K562 (cell line): ENCODE measurements around the gene HJV. TPM values are rescaled to one million over a fixed set of nuclear protein-coding genes. Genes with fewer than 3 reads are reported as not detected.

ENCODE experiments used
- ATAC-seq: fragments of 200-7000 bp; cut with Tn5 transposase; 3 replicates; pipeline ENCODE4 v1.9.1; 2020; ENCODE audit warnings: moderate library complexity
- BruUV-seq: library from RNA; stranded (reverse); fragments of 400-500 nt; replicated peaks from 2 replicates; lab custom pipeline; 2021; lab: Mats Ljungman, UMichigan
- CTCF ChIA-PET: fragments of 300-600 bp; formaldehyde crosslinking; extraction: SDS; loops from one replicate; lab custom pipeline; 2021; ENCODE audit warnings: low intra/inter-chr PET ratio; lab: Yijun Ruan, JAX
- POLR2A ChIA-PET: fragments of 300-600, 350-650 bp; sonication (Branson Sonifier 250); formaldehyde crosslinking; extraction: SDS; loops from one replicate; lab custom pipeline; 2021; ENCODE audit warnings: antibody characterized with exemption, inconsistent platforms; lab: Yijun Ruan, JAX
- DNase-seq, 4 experiments: peaks; one replicate each; pipeline versions ENCODE4 v3.0.0 to v3.0.0-alpha.2; 2011 to 2018; ENCODE audit warnings: low spot score in 3 of 4, mixed read lengths in 3 of 4; ENCODE audit errors: extremely low read depth in 1 of 4
- FAIRE-seq: peaks from 2 replicates; lab custom pipeline; 2011; peaks lifted over from hg19 to GRCh38; lab: Jason Lieb, UNC
- H2AFZ ChIP-seq: 2 replicates; pipeline ENCODE4 v1.6.0; 2011; ENCODE audit warnings: low read depth, low read length, control low read depth, inconsistent platforms
- H3K27ac ChIP-seq: fragments of 200-600 bp; 3 replicates; pipeline ENCODE4 v1.8.0; 2011; ENCODE audit warnings: low read depth, mild to moderate bottlenecking, control low read depth, inconsistent platforms, low read length, moderate library complexity, mixed read lengths; ENCODE audit errors: extremely low read depth
- H3K27me3 ChIP-seq, 2 experiments: fragments of 300-600 bp in 1 of 2; 2 replicates in 1 of 2; 3 replicates in 1 of 2; pipeline versions ENCODE4 v1.6.0 to v1.8.0; 2011; ENCODE audit warnings: inconsistent platforms in 2 of 2, low read length in 2 of 2, mild to moderate bottlenecking in 1 of 2, mixed read lengths in 1 of 2, moderate library complexity in 1 of 2; ENCODE audit not compliant: control insufficient read depth in 2 of 2, insufficient read depth in 2 of 2
- H3K36me3 ChIP-seq: fragments of 300-600 bp; 3 replicates; pipeline ENCODE4 v1.8.0; 2011; ENCODE audit warnings: mild to moderate bottlenecking, low read length, inconsistent platforms; ENCODE audit not compliant: control insufficient read depth, insufficient read depth
- H3K4me1 ChIP-seq, 2 experiments: fragments of 200-600 bp in 1 of 2; replicated peaks in 1 of 2; 2 replicates in 1 of 2; 3 replicates in 1 of 2; pipeline versions ENCODE4 v1.5.1 to v1.8.0; 2011; ENCODE audit warnings: inconsistent platforms in 2 of 2, low read length in 2 of 2, mild to moderate bottlenecking in 1 of 2, mixed read lengths in 1 of 2, moderate library complexity in 1 of 2; ENCODE audit not compliant: control insufficient read depth in 2 of 2, insufficient read depth in 2 of 2
- H3K4me2 ChIP-seq: 2 replicates; pipeline ENCODE4 v1.6.1; 2011; ENCODE audit warnings: low read length, control low read depth, inconsistent platforms, mixed read lengths; ENCODE audit not compliant: insufficient read depth
- H3K4me3 ChIP-seq: fragments of 200-600 bp; sonication (generic), shearing (Covaris generic); 2 replicates; pipeline ENCODE4 v1.5.1; 2016; ENCODE audit warnings: control low read depth, inconsistent platforms
- H3K79me2 ChIP-seq: fragments of 200-600 bp; 3 replicates; pipeline ENCODE4 v1.8.0; 2011; ENCODE audit warnings: low read length, inconsistent platforms; ENCODE audit not compliant: control insufficient read depth, insufficient read depth
- H3K9ac ChIP-seq, 2 experiments: 2 replicates each; pipeline versions ENCODE4 v1.6.0 to v1.6.1; 2011; ENCODE audit warnings: low read depth in 2 of 2, low read length in 2 of 2, control low read depth in 1 of 2, inconsistent platforms in 1 of 2, mild to moderate bottlenecking in 1 of 2, mixed read lengths in 1 of 2; ENCODE audit not compliant: insufficient read depth in 1 of 2
- H3K9me1 ChIP-seq: one replicate; pipeline ENCODE4 v1.6.0; 2011; ENCODE audit warnings: inconsistent platforms, mild to moderate bottlenecking, low read length, moderate library complexity; ENCODE audit not compliant: control insufficient read depth, insufficient read depth
- H3K9me3 ChIP-seq: replicated peaks from 2 replicates; pipeline ENCODE4 v1.5.1; 2011; ENCODE audit warnings: low read depth, low read length, inconsistent platforms; ENCODE audit not compliant: control insufficient read depth, insufficient read depth
- H4K20me1 ChIP-seq: replicated peaks from 2 replicates; pipeline ENCODE4 v1.6.1; 2011; ENCODE audit warnings: low read length, inconsistent platforms, mixed read lengths; ENCODE audit not compliant: control insufficient read depth, insufficient read depth
- BRF2 ChIP-seq: IDR thresholded peaks from 3 replicates; pipeline ENCODE4 v1.6.1; 2011; ENCODE audit warnings: borderline replicate concordance, mild to moderate bottlenecking; ENCODE audit not compliant: insufficient read length, insufficient read depth
- CEBPB ChIP-seq: fragments of 450-650 bp; IDR thresholded peaks from 2 replicates; pipeline ENCODE4 v1.6.1; 2016; ENCODE audit warnings: missing genetic modification characterization, missing compliant biosample characterization
- ELF4 ChIP-seq: fragments of 450-650 bp; formaldehyde crosslinking; IDR thresholded peaks from 2 replicates; pipeline ENCODE4 v1.4.0; 2022; ENCODE audit warnings: missing genetic modification characterization
- ESRRA ChIP-seq: fragments of 450-650 bp; IDR thresholded peaks from 2 replicates; pipeline ENCODE4 v1.6.1; 2014; ENCODE audit warnings: low read depth, mild to moderate bottlenecking, moderate library complexity, borderline replicate concordance
- FOXJ3 ChIP-seq: sonication (generic); formaldehyde crosslinking; IDR thresholded peaks from 2 replicates; pipeline ENCODE4 v1.4.0; 2020; ENCODE audit warnings: mild to moderate bottlenecking, missing genetic modification reagents
- FUS ChIP-seq: fragments of 200-400 bp; formaldehyde crosslinking; optimal IDR thresholded peaks from 2 replicates; pipeline ENCODE3; 2017; ENCODE audit warnings: low read depth, low read length
- MYC ChIP-seq, 2 experiments: fragments of 250-450 bp in 1 of 2; sonication (Bioruptor Pico) in 1 of 2; IDR thresholded peaks; 2 replicates each; pipeline versions ENCODE4 v1.5.1 to v1.6.1; 2012 to 2021; ENCODE audit warnings: low read depth in 2 of 2, borderline replicate concordance in 1 of 2, improper control_type of control experiment in 1 of 2, low read length in 1 of 2, mild to moderate bottlenecking in 1 of 2, moderate library complexity in 1 of 2
- NCOA4 ChIP-seq: fragments of 450-650 bp; IDR thresholded peaks from 2 replicates; pipeline ENCODE4 v1.6.1; 2018; ENCODE audit warnings: mild to moderate bottlenecking; ENCODE audit not compliant: partially characterized antibody
- POLR2G ChIP-seq: fragments of 200-400 bp; formaldehyde crosslinking; IDR thresholded peaks from 2 replicates; pipeline ENCODE4 v1.6.1; 2017; ENCODE audit warnings: low read depth, mild to moderate bottlenecking, antibody characterized with exemption, low read length, moderate library complexity
- RBFOX2 ChIP-seq: fragments of 200-400 bp; formaldehyde crosslinking; IDR thresholded peaks from 2 replicates; pipeline ENCODE4 v1.6.1; 2017; ENCODE audit warnings: low read depth, mild to moderate bottlenecking, low read length, moderate library complexity
- SP1 ChIP-seq: sonication (generic); formaldehyde crosslinking; IDR thresholded peaks from 2 replicates; pipeline ENCODE4 v1.8.1; 2022; ENCODE audit warnings: mild to moderate bottlenecking, missing genetic modification reagents
- TAF7 ChIP-seq: fragments of 450-650 bp; IDR thresholded peaks from 2 replicates; pipeline ENCODE4 v1.6.1; 2016; ENCODE audit warnings: missing genetic modification characterization, missing compliant biosample characterization
- ZNF121 ChIP-seq: sonication (generic); formaldehyde crosslinking; conservative IDR thresholded peaks from 2 replicates; pipeline ENCODE4 v1.8.0; 2022; ENCODE audit warnings: missing genetic modification reagents
- ZNF24 ChIP-seq: fragments of 450-650 bp; IDR thresholded peaks from 2 replicates; pipeline ENCODE4 v1.6.1; 2016
- ZNF830 ChIP-seq: fragments of 250-450 bp; sonication (Bioruptor Pico); IDR thresholded peaks from 2 replicates; pipeline ENCODE4 v1.5.0; 2021; ENCODE audit warnings: mild to moderate bottlenecking
- WGBS: fragments of 100-300 bp; shearing (Covaris generic); methylation state at CpG from one replicate; pipeline ENCODE4 v1.1.6; 2016; ENCODE audit warnings: low coverage, mixed read lengths; ENCODE audit not compliant: insufficient coverage; ENCODE audit errors: missing lambda C conversion rate; 5-methylcytosine and 5-hydroxymethylcytosine counted together
- in situ Hi-C: fragments of 300-500 bp; cut with MboI; formaldehyde crosslinking; loops from 4 replicates; pipeline ENCODE4 v1.15.0; 2018; ENCODE audit warnings: inconsistent platforms, mixed read lengths
- intact Hi-C: fragments of 100-400 bp; cut with micrococcal nuclease; formaldehyde crosslinking; loops from 2 replicates; pipeline ENCODE4 v1.14.2; 2022
- polyA plus RNA-seq, 8 experiments: library from polyadenylated mRNA; depleted of rRNA in 4 of 8; stranded (reverse) in 5 of 8; unstranded in 3 of 8; fragments of >200 nt; fragmentation: Nextera tagmentation in 2 of 8; fragmentation: Illumina TruSeq in 1 of 8; extraction: Ambion mirVana in 2 of 8; extraction: Trizol in 1 of 8; gene quantifications; 2 replicates each; pipeline versions ENCODE4 v1.2.1 to v1.2.3, GENCODE V29; 2011 to 2014; ENCODE audit warnings: inconsistent platforms in 1 of 8, missing spikeins in 1 of 8
- total RNA-seq, 7 experiments: library from RNA; depleted of rRNA in 6 of 7; stranded (reverse); fragments of >200 nt in 6 of 7; fragmentation: Illumina TruSeq in 2 of 7; extraction: Trizol in 2 of 7; gene quantifications; 2 replicates each; pipeline versions ENCODE4 v1.2.1 to v1.2.3, GENCODE V29; 2011 to 2021; ENCODE audit warnings: low replicate concordance in 1 of 7
- TF ChIP-seq, protein P1 (sequence below): fragments of 250-450 bp; sonication (Bioruptor Pico); IDR thresholded peaks from 2 replicates; pipeline ENCODE4 v1.8.0; 2021; ENCODE audit warnings: moderate library complexity, mild to moderate bottlenecking, inconsistent platforms
- TF ChIP-seq, protein P2 (sequence below): sonication (generic); formaldehyde crosslinking; IDR thresholded peaks from 2 replicates; pipeline ENCODE4 v1.8.0; 2022; ENCODE audit warnings: mild to moderate bottlenecking, missing genetic modification reagents

HJV gene
- total and polyA plus RNA-seq, 9 of the 15 experiments (the other 6 are each of a cell fraction or from before 2014, with no cell fraction given), result 1.0 to 6.6 (median 2.4) TPM

- Histone ChIP-seq H3K9me3 (no peaks in the 10 kb centered on the region), H3K79me2 (peaks cover 25% of the 10 kb centered on the region), H3K9me1 (no peaks in the 10 kb centered on the region), H2AFZ (0 out of 2 replicates have a peak overlapping the region, but pooled peaks have one; percentile 7), H3K36me3 (peaks cover 16% of the 10 kb centered on the region), H3K4me2 (peak overlapping the region; percentile 76; the same call in 1 of the 2 replicates), H3K27me3 (no peaks in the 10 kb centered on the region), H3K4me3 (no peak overlapping the region), H3K9ac (peak overlapping the region; percentile 53 to 81; a peak in 3 of 4 replicates), H4K20me1 (no peaks in the 10 kb centered on the region), H3K27ac (peak overlapping the region; percentile 96), H3K4me1 (peaks cover 31 to 73% of the 10 kb centered on the region in 2 experiments)
- FAIRE-seq (no peak), DNase-seq (no peak), ATAC-seq (no peak)
- no TSS peak for BruUV-seq
- intact Hi-C loops, result no loop called here
- POLR2A ChIA-PET, result interaction anchor here (0.6 to 15.5 kb wide), 9 partner anchors 12 to 135 kb away, joined by 3 to 320 read pairs (median 4); partner anchors contain the start of genes ANKRD34A, LIX1L, NUDT17 and POLR3GL
- CTCF ChIA-PET, result no interaction called here
- 100% methylated on average over 1 of the region's 1 CpG for WGBS
- in situ Hi-C loops, result no loop called here
- TF ChIP-seq ZNF24 (no peak), MYC (IDR thresholded peaks at IDR 0.05; ENCODE audit: low read depth, low read length) (no peak), MYC (CRISPR knock-in tag; IDR thresholded peaks at IDR 0.05; ENCODE audit: borderline replicate concordance, low read depth) (peak; percentile 22; the same call in 1 of the 2 replicates), ZNF830 (CRISPR knock-in tag) (no peak), FOXJ3 (no peak), ESRRA (no peak), FUS (no peak), ZNF121 (CRISPR knock-in tag) (no peak), BRF2 (no peak), SP1 (0 out of 2 replicates have a peak, but pooled peaks have one; percentile 20), NCOA4 (no peak), POLR2G (no peak), TAF7 (tag) (no peak), ELF4 (CRISPR knock-in tag) (no peak), RBFOX2 (0 out of 2 replicates have a peak, but pooled peaks have one; percentile 5), CEBPB (tag) (peak; percentile 65)
- TF ChIP-seq, protein P1, sequence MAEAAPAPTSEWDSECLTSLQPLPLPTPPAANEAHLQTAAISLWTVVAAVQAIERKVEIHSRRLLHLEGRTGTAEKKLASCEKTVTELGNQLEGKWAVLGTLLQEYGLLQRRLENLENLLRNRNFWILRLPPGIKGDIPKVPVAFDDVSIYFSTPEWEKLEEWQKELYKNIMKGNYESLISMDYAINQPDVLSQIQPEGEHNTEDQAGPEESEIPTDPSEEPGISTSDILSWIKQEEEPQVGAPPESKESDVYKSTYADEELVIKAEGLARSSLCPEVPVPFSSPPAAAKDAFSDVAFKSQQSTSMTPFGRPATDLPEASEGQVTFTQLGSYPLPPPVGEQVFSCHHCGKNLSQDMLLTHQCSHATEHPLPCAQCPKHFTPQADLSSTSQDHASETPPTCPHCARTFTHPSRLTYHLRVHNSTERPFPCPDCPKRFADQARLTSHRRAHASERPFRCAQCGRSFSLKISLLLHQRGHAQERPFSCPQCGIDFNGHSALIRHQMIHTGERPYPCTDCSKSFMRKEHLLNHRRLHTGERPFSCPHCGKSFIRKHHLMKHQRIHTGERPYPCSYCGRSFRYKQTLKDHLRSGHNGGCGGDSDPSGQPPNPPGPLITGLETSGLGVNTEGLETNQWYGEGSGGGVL (CRISPR knock-in tag), result no peak
- TF ChIP-seq, protein P2, sequence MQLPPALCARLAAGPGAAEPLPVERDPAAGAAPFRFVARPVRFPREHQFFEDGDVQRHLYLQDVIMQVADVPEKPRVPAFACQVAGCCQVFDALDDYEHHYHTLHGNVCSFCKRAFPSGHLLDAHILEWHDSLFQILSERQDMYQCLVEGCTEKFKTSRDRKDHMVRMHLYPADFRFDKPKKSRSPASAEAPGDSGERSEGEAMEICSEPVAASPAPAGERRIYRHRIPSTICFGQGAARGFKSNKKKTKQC (CRISPR knock-in tag), result no peak
Measured at GRCh38 chr1:145980457-145980994, 41.0 kb downstream of the HJV start.
